AG04450 (cell line): ENCODE measurements around the gene KNTC1. TPM values are rescaled to one million over a fixed set of nuclear protein-coding genes. Genes with fewer than 3 reads are reported as not detected.

Experiments
- CTCF ChIA-PET: fragments of 300-600, 350-600 bp; formaldehyde crosslinking; extraction: SDS; loops from one replicate; lab custom pipeline; 2022; ENCODE audit warnings: antibody characterized with exemption, inconsistent platforms; lab: Charles Lee
- POLR2A ChIA-PET: fragments of 350-600 bp; formaldehyde crosslinking; extraction: SDS; loops from one replicate; lab custom pipeline; 2021; ENCODE audit warnings: antibody characterized with exemption, inconsistent platforms; lab: Yijun Ruan, JAX
- DNase-seq: peaks from one replicate; pipeline ENCODE4 v3.0.0-alpha.2; 2011; ENCODE audit warnings: low read depth, low spot score
- H3K27ac ChIP-seq: one replicate; pipeline ENCODE4 v1.5.1; 2012; ENCODE audit warnings: low read depth, low read length, control low read depth
- H3K27me3 ChIP-seq: one replicate; pipeline ENCODE4 v1.6.0; 2012; ENCODE audit warnings: low read length; ENCODE audit not compliant: control insufficient read depth, insufficient read depth
- H3K4me3 ChIP-seq: 2 replicates; pipeline ENCODE4 v1.5.1; 2011; ENCODE audit warnings: mild to moderate bottlenecking, low read depth, low read length, control low read depth
- H3K9me3 ChIP-seq: 2 replicates; pipeline ENCODE4 v1.5.1; 2012; ENCODE audit warnings: low read length; ENCODE audit not compliant: control insufficient read depth, insufficient read depth
- CTCF ChIP-seq: IDR thresholded peaks from 2 replicates; pipeline ENCODE4 v1.5.1; 2011; ENCODE audit warnings: low read depth, low read length, control low read depth, inconsistent platforms
- polyA plus RNA-seq: library from polyadenylated mRNA; depleted of rRNA; stranded (reverse); fragments of >200 nt; gene quantifications from 2 replicates; pipeline ENCODE4 v1.2.3, GENCODE V29; 2011

Gene KNTC1
- polyA plus RNA-seq, 1 experiment, result 10.0 TPM

GRCh38 chr12:122499991-122500684 lies 26.9 kb upstream of the KNTC1 start:
- peak overlapping the region; percentile 97 for H3K27ac ChIP-seq
- no peak for TF ChIP-seq CTCF
- ChIA-PET CTCF (interaction anchor here (0.6 to 4.7 kb wide), 4 partner anchors 11 to 144 kb away, joined by 3 to 26 read pairs (median 5); no protein-coding TSS in a partner anchor), POLR2A (interaction anchor here (0.7 to 1.9 kb wide), 12 partner anchors 11 to 274 kb away, joined by 3 to 24 read pairs (median 6); partner anchors contain the start of genes CLIP1, DIABLO, KNTC1 and RSRC2)
- H3K27me3 ChIP-seq, result no peaks in the 10 kb centered on the region
- H3K4me3 ChIP-seq, result peak overlapping the region; percentile 85
- no peaks in the 10 kb centered on the region for H3K9me3 ChIP-seq
- no peak for DNase-seq

GRCh38 chr12:122500685-122501488 lies 26.2 kb upstream of the KNTC1 start, which contains the start of gene ZCCHC8:
Gene ZCCHC8 (minus strand): TSS chr12:122500932. CDS start chr12:122500840, 92 bp downstream.
- Histone ChIP-seq H3K4me3 (peak within 1 kb of the TSS; percentile 85), H3K27me3 (no peaks in the 10 kb centered on the region), H3K9me3 (no peaks in the 10 kb centered on the region), H3K27ac (peak within 1 kb of the TSS; percentile 97)
- peak; percentile 16; the same call in 1 of the 2 replicates for TF ChIP-seq CTCF
- peak; percentile 95 for DNase-seq
- POLR2A ChIA-PET, result interaction anchor here (0.7 to 1.9 kb wide), 12 partner anchors 10 to 275 kb away, joined by 3 to 24 read pairs (median 6); partner anchors contain the start of genes CLIP1, DIABLO, KNTC1 and RSRC2
- CTCF ChIA-PET, result interaction anchor here (1.4 to 4.7 kb wide), 3 partner anchors 12 to 145 kb away, joined by 3 to 26 read pairs (median 7); no protein-coding TSS in a partner anchor

- Histone ChIP-seq H3K9me3 (no peaks in the 10 kb centered on the region), H3K27me3 (no peaks in the 10 kb centered on the region), H3K4me3 (peak overlapping the region; percentile 48; the same call in 1 of the 2 replicates), H3K27ac (peak overlapping the region; percentile 57)
- ChIA-PET CTCF (interaction anchor here (1.4 to 4.7 kb wide), 3 partner anchors 12 to 146 kb away, joined by 3 to 26 read pairs (median 7); no protein-coding TSS in a partner anchor), POLR2A (interaction anchor here (1.2 to 1.9 kb wide), 5 partner anchors 12 to 102 kb away, joined by 5 to 24 read pairs (median 15); partner anchors contain the start of genes KNTC1 and RSRC2)
- DNase-seq, result no peak
- no peak for TF ChIP-seq CTCF
Observed at GRCh38 chr12:122501489-122501989, 25.5 kb upstream of the KNTC1 start.

GRCh38 chr12:122503147-122503751 lies 23.8 kb upstream of the KNTC1 start:
- ChIA-PET POLR2A (interaction anchor here (1.2 kb wide), 1 partner anchor 103 kb away, joined by 3 read pairs; no protein-coding TSS in a partner anchor), CTCF (interaction anchor here (0.6 kb wide), 1 partner anchor 262 kb away, joined by 3 read pairs; no protein-coding TSS in a partner anchor)
- no peaks in the 10 kb centered on the region for H3K9me3 ChIP-seq
- no peak overlapping the region for H3K4me3 ChIP-seq
- H3K27me3 ChIP-seq, result no peaks in the 10 kb centered on the region
- DNase-seq, result no peak
- H3K27ac ChIP-seq, result no peak overlapping the region
- no peak for TF ChIP-seq CTCF
